ENCODE results near the gene KCNK10. TPM values are rescaled to one million over a fixed set of nuclear protein-coding genes. Genes with fewer than 3 reads are reported as not detected.

KCNK10 gene
- total RNA-seq, 2 experiments from 2014 or later: not detected

DNA sequence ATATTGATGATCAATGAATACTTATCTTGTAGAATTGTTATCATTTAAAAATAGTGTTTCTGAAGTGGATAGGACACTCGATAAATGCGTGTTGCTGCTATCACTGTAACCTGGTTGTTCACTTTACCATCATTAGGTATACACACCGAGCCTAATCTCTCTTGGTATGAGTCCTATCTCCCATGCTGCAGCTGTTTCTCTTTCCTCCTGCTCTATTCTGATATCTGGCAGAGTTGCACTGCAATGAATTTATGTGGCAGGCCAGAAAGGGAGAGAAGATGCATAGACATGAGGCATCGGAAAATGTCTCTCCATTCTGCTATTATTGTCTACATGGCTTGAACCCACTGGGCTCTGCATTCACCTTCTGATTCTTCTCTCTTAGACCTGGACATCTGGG, 26.7 kb downstream of the KCNK10 start:
- H3K4me3 Mint-ChIP-seq: no peak overlapping the region
- Histone ChIP-seq H3K4me3 (ENCODE audit: low read length) (no peak overlapping the region), H3K27ac (ENCODE audit: low read depth in 1 of 2, low read length in 2 of 2) (no peak overlapping the region), H3K9me3 (ENCODE audit: control insufficient read depth in 1 of 2, insufficient read depth in 1 of 2, low read length in 2 of 2) (no peaks in the 10 kb centered on the region), H3K27me3 (ENCODE audit: control insufficient read depth in 1 of 2, insufficient read depth in 2 of 2, low read length in 2 of 2) (peaks cover 10 to 16% of the 10 kb centered on the region in 2 experiments), H3K4me1 (ENCODE audit: insufficient read depth, low read length) (no peaks in the 10 kb centered on the region), H3K36me3 (ENCODE audit: insufficient read depth, low read length) (no peaks in the 10 kb centered on the region)
- no peak for ATAC-seq (ENCODE audit: poor library complexity)
- CTCF ChIA-PET: no interaction called here
- intact Hi-C loops (cut with DNase I, micrococcal nuclease): no loop called here
- H3K36me3 Mint-ChIP-seq (ENCODE audit: low read depth): no peaks in the 10 kb centered on the region
- no peaks in the 10 kb centered on the region for H3K4me1 Mint-ChIP-seq (ENCODE audit: low read depth)
- TF ChIP-seq, protein P1, sequence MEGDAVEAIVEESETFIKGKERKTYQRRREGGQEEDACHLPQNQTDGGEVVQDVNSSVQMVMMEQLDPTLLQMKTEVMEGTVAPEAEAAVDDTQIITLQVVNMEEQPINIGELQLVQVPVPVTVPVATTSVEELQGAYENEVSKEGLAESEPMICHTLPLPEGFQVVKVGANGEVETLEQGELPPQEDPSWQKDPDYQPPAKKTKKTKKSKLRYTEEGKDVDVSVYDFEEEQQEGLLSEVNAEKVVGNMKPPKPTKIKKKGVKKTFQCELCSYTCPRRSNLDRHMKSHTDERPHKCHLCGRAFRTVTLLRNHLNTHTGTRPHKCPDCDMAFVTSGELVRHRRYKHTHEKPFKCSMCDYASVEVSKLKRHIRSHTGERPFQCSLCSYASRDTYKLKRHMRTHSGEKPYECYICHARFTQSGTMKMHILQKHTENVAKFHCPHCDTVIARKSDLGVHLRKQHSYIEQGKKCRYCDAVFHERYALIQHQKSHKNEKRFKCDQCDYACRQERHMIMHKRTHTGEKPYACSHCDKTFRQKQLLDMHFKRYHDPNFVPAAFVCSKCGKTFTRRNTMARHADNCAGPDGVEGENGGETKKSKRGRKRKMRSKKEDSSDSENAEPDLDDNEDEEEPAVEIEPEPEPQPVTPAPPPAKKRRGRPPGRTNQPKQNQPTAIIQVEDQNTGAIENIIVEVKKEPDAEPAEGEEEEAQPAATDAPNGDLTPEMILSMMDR (IDR thresholded peaks at IDR 0.05): no peak
- no peak overlapping the region for H3K27ac Mint-ChIP-seq
- no peaks in the 10 kb centered on the region for H3K9me3 Mint-ChIP-seq
- DNase-seq: no peak
- POLR2A ChIA-PET: no interaction called here
- H3K27me3 Mint-ChIP-seq: peaks cover 58% of the 10 kb centered on the region

DNA sequence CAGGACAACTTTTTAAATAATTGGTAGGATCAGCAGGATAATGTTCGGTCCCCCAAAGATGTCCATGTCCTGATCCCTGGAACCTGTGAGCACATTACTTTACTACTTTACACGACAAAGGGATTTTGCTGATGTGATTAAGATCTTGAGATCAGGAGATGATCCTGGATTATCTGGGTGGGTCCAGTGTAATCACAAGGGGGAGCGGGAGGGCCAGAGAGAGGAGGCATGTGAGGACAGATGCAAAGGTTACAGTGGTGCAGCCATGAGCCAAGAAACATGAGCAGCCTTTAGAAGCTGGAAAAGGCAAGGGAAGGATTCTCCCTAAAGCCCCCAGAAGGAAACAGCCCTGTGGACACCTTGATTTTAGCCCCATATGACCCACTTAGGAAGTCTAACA, 33.1 kb downstream of the KCNK10 start:
- H3K4me1 ChIP-seq (ENCODE audit: insufficient read depth, low read length): no peaks in the 10 kb centered on the region
- CTCF ChIA-PET: no interaction called here
- H3K27me3 Mint-ChIP-seq: peaks cover 34% of the 10 kb centered on the region

DNA sequence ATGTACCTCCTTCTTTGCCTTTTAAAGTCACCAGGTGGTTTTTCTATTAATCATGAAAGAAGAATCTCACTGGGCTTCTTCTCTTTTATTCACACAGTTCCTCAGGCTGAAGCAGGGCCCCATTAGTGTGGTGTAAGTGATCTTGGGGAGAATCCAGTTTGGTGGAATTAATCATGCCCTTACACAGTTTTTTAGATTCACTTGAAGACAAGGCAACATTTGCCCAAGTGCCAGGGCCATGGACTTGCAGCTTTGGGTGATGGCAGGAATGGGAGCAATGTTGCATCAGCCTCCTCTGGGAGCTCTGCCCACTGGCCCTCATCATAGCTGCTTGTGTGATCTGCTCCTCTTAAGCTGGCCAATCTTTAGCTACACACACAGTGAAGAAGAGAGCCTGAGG, 33.8 kb downstream of the KCNK10 start:
- H3K4me1 Mint-ChIP-seq (ENCODE audit: low read depth): no peaks in the 10 kb centered on the region
- H3K9me3 ChIP-seq (ENCODE audit: control insufficient read depth in 1 of 2, insufficient read depth in 1 of 2, low read length in 2 of 2): no peaks in the 10 kb centered on the region
- H3K36me3 Mint-ChIP-seq (ENCODE audit: low read depth): no peaks in the 10 kb centered on the region
- no peak for DNase-seq
- no peaks in the 10 kb centered on the region for H3K36me3 ChIP-seq (ENCODE audit: insufficient read depth, low read length)
- H3K4me3 ChIP-seq (ENCODE audit: low read length): no peak overlapping the region
- H3K9me3 Mint-ChIP-seq: no peaks in the 10 kb centered on the region
- TF ChIP-seq, protein P1 (IDR thresholded peaks at IDR 0.05): no peak
- no peak overlapping the region for H3K27ac Mint-ChIP-seq
- ATAC-seq (ENCODE audit: poor library complexity): no peak
- H3K27ac ChIP-seq (ENCODE audit: low read depth in 1 of 2, low read length in 2 of 2): no peak overlapping the region
- CTCF ChIA-PET: no interaction called here
- peaks cover 28% of the 10 kb centered on the region for H3K27me3 Mint-ChIP-seq
- POLR2A ChIA-PET: no interaction called here
- peaks cover 0 to 13% of the 10 kb centered on the region in 2 experiments for H3K27me3 ChIP-seq (ENCODE audit: control insufficient read depth in 1 of 2, insufficient read depth in 2 of 2, low read length in 2 of 2)
- H3K4me1 ChIP-seq (ENCODE audit: insufficient read depth, low read length): no peaks in the 10 kb centered on the region
- H3K4me3 Mint-ChIP-seq: no peak overlapping the region
- intact Hi-C loops (cut with DNase I, micrococcal nuclease): no loop called here

More for the DNA sequence above, 33.1 kb downstream of the KCNK10 start:
- Mint-ChIP-seq H3K4me1 (ENCODE audit: low read depth) (no peaks in the 10 kb centered on the region), H3K4me3 (no peak overlapping the region), H3K36me3 (ENCODE audit: low read depth) (no peaks in the 10 kb centered on the region), H3K27ac (no peak overlapping the region), H3K9me3 (no peaks in the 10 kb centered on the region)
- H3K27me3 ChIP-seq (ENCODE audit: control insufficient read depth in 1 of 2, insufficient read depth in 2 of 2, low read length in 2 of 2): peaks cover 0 to 13% of the 10 kb centered on the region in 2 experiments
- no peaks in the 10 kb centered on the region for H3K36me3 ChIP-seq (ENCODE audit: insufficient read depth, low read length)
- POLR2A ChIA-PET: no interaction called here
- H3K4me3 ChIP-seq (ENCODE audit: low read length): no peak overlapping the region
- H3K9me3 ChIP-seq (ENCODE audit: control insufficient read depth in 1 of 2, insufficient read depth in 1 of 2, low read length in 2 of 2): no peaks in the 10 kb centered on the region
- DNase-seq: no peak
- no peak for ATAC-seq (ENCODE audit: poor library complexity)
- intact Hi-C loops (cut with DNase I, micrococcal nuclease): no loop called here
- no peak overlapping the region for H3K27ac ChIP-seq (ENCODE audit: low read depth in 1 of 2, low read length in 2 of 2)
- TF ChIP-seq, protein P1 (IDR thresholded peaks at IDR 0.05): no peak
